ENCODE results near the gene CYBC1. TPM values are rescaled to one million over a fixed set of nuclear protein-coding genes. Genes with fewer than 3 reads are reported as not detected.

CYBC1 gene
- 62.8 and 69.7 TPM in 2 replicates for total RNA-seq (2014; rRNA removed; shearing (Covaris generic))

- Histone ChIP-seq H3K4me1 (peaks cover 6% of the 10 kb centered on the region), H3K4me3 (peak within 1 kb of the TSS; percentile 85), H3K9me3 (replicated peaks) (peaks cover 4% of the 10 kb centered on the region), H3K27me3 (no peaks in the 10 kb centered on the region), H3K36me3 (no peaks in the 10 kb centered on the region), H3K27ac (peak within 1 kb of the TSS; percentile 41; the same call in 1 of the 2 replicates)
- peak; percentile 97 to 98 for DNase-seq
Measured at GRCh38 chr17:82450357-82451106, at the start of gene CYBC1. CYBC1 (minus strand) TSS chr17:82450752; CDS start chr17:82449254, 1,498 bp downstream.

DNA sequence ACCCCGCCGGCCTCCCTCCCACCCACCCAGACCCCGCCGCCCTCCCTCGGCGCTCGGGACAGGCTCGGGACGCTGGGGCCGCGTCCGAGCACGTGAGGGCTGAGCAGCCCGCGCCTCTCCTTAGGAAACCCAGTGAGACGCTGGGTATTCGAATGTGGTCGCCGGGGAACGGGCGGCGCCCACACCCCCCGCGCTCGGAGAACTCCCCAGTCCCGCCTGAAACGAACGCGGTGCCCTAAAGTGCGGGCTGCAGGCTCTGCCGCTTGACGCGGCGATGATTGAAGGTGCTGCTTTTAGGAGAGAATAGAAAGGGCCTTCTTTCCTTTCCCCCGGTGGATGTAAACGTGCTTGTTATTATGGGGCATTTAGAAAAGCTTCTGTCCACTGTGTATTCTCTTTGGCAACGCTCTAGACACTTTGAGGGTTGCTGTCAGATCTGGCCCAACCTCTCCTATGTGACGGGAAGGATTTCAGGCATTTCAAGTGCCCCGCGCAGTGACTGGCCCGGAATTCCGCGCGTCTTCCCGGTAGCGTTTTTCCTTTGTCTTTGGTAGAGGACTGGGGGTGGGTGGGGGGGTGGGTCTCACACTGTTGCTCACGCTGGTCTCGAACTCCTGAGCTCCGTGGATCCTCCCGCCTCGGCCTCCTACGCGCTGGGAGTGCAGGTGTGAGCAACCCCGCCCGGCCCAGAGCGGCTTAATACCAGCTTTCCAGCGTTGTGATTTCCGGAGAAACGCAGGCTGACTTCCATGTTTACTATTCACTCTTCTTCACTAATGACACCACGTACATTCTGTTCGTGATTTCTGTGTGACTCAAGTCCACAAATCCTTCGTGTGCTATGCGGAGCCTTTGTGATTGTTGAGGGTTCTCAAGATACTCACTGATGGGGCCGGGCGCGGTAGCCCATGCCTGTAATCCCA, 47.2 kb upstream of the CYBC1 start:
- H3K27me3 ChIP-seq, result no peaks in the 10 kb centered on the region
- peaks cover 11% of the 10 kb centered on the region; the same call in 1 of the 2 replicates for H3K4me1 ChIP-seq
- H3K36me3 ChIP-seq, result no peaks in the 10 kb centered on the region
- H3K27ac ChIP-seq, result peak overlapping the region; percentile 57; the same call in 1 of the 2 replicates
- DNase-seq, result peak; percentile 77 to 79
- H3K9me3 ChIP-seq (replicated peaks), result no peaks in the 10 kb centered on the region
- H3K4me3 ChIP-seq, result peak overlapping the region; percentile 88

DNA sequence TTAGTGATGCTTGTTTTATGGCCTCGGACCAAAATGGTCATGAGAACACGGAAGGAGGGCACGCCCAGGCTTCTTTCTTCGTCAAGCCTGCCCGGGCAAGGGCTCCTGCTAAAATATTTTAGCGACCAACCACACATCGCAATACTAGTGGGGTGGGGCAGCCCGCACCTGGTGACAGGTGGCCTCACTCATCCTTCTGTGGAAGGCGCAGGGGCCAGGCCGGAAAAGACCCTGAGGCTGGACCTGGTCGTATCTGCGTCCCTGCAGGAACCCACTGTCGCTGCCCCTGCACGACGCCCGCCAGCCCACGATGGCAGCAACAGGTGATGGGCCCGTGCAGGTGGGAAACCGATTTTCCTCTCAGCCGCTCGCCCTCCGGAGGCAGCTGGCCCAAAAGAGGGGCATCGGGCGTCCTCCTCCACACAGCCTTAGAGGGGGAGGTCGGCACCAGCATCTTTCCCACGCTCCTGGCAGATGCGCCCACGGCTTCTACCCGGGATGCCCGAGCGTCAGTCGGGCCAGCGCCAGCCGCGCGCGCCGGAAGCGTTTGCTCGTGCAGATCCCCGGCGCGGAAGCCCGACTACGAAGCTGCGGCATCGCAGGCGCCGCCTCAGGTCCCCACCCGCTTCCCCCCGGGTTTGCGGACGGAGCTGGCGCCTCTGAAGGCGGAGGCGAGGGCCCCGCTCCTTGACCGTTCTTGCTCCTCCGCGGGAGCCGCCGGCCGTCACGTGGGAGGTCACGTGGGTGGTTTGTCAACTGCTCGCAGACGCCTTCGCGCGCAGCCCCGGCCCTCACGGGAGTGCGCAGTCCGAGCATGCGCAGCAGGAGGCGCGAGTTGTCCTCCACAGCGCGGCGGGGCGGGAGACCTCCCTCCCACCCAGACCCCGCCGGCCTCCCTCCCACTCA, 46.2 kb upstream of the CYBC1 start:
- Histone ChIP-seq H3K4me1 (peaks cover 11% of the 10 kb centered on the region; the same call in 1 of the 2 replicates), H3K36me3 (no peaks in the 10 kb centered on the region), H3K27ac (no peak overlapping the region), H3K9me3 (replicated peaks) (no peaks in the 10 kb centered on the region), H3K27me3 (no peaks in the 10 kb centered on the region), H3K4me3 (peak overlapping the region; percentile 88)
- DNase-seq, result peak; percentile 98 to 99

DNA sequence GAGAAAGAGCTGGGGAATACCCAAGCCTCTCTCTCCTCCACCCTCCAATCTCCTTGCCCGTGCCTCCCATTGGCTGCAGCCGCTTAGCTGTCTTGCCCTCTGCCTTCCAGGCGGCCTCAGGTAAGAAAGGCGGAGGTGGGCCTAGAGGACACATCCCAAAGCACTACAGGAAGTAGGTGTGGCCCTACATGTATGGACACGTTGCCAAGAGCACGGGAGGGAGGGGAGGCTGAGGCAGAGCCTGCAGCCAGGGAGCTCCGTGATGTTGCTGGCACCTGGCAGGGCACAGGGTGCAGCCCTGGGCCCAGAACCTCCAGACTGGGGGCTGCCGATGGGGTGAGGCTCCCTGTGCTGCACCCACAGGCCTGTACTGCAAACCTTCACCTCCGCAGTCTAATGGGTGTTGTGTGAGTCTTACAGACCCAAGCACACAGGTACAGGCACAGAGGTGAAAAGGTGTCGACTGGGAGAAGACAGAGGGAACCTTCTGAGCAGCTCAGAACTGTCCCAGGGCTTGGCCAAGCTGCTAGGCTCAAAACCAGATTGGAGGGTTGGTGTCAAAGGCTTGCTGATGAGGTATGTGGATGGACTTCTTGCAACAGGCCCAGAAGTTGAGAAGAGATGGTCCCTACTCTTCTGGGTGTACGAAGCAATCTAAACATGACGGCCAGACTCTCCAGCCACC, 45.4 kb upstream of the CYBC1 start:
- Histone ChIP-seq H3K27ac (no peak overlapping the region), H3K36me3 (no peaks in the 10 kb centered on the region), H3K9me3 (replicated peaks) (no peaks in the 10 kb centered on the region), H3K4me1 (peaks cover 11% of the 10 kb centered on the region; the same call in 1 of the 2 replicates), H3K27me3 (no peaks in the 10 kb centered on the region), H3K4me3 (no peak overlapping the region)
- no peak for DNase-seq

GRCh38 chr17:82494236-82495055, 43.9 kb upstream of the CYBC1 start:
- H3K27ac ChIP-seq, result no peak overlapping the region

DNA sequence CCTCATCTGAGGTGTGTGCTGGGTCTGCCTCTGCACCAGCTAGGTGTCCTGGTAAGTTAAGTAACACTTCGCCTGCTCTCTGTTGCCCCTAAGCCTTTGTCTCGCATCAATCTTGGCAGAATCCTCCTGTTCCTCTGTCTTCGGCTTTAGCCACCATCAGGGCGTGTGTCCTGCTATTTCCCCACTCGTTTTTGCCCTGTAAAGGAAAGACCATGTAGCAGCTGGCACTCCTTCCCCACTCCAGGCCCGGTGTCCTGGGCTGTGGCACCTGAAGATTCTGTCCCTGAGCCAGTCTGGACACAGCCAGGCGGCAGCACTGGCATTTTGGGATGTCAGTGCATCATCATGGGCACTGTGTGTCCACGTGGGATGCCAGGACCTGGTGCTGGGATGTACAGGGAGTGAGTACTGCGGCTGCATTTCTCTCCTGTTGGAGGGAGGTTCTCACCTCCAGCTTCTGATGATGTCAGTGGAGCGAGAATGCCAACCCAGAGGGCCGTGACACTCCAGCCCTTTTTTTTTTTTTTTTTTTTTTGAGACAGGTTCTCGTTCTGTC, 42.8 kb upstream of the CYBC1 start:
- Histone ChIP-seq H3K4me1 (peaks cover 14% of the 10 kb centered on the region), H3K9me3 (replicated peaks) (no peaks in the 10 kb centered on the region), H3K36me3 (no peaks in the 10 kb centered on the region), H3K27me3 (no peaks in the 10 kb centered on the region), H3K4me3 (no peak overlapping the region), H3K27ac (no peak overlapping the region)
- no peak for DNase-seq

More at GRCh38 chr17:82494236-82495055, 43.9 kb upstream of the CYBC1 start:
- no peak overlapping the region for H3K4me3 ChIP-seq
- no peaks in the 10 kb centered on the region for H3K27me3 ChIP-seq
- DNase-seq, result peak; percentile 98 to 99
- H3K9me3 ChIP-seq (replicated peaks), result no peaks in the 10 kb centered on the region
- H3K4me1 ChIP-seq, result peaks cover 19% of the 10 kb centered on the region
- no peaks in the 10 kb centered on the region for H3K36me3 ChIP-seq

DNA sequence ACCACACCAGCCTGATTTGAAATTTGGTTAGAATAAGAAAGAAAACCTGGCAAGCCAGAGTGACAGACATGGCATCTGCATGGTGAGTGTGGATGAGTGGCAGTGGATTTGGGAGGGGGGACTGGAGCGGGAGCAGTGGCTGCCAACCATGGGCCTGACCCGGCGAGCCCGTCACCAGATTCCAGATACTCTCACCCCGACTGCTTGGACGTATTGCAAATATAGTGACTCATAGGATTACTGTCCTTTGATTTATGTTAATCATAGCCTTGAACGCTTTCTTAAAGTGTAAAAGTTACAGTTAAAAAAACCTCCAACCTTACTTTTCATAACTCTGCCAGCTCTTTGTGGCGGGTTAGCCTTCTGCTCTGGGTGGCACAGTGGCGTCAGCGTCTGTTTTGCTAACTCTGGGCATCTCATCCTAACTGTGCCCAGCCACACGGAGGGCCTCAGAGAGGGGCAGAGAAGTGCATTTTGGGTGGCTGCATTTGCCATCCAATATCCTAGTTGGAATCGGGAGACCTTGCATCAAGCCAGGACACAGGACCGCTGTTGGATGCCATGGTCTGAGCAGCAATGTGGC, 42.2 kb upstream of the CYBC1 start:
- DNase-seq, result no peak
- no peak overlapping the region for H3K27ac ChIP-seq
- no peak overlapping the region for H3K4me3 ChIP-seq
- no peaks in the 10 kb centered on the region for H3K9me3 ChIP-seq (replicated peaks)
- H3K27me3 ChIP-seq, result no peaks in the 10 kb centered on the region
- H3K36me3 ChIP-seq, result 0 out of 2 replicates have a peak, but pooled peaks cover 3% of the 10 kb centered on the region
- H3K4me1 ChIP-seq, result peaks cover 12% of the 10 kb centered on the region

DNA sequence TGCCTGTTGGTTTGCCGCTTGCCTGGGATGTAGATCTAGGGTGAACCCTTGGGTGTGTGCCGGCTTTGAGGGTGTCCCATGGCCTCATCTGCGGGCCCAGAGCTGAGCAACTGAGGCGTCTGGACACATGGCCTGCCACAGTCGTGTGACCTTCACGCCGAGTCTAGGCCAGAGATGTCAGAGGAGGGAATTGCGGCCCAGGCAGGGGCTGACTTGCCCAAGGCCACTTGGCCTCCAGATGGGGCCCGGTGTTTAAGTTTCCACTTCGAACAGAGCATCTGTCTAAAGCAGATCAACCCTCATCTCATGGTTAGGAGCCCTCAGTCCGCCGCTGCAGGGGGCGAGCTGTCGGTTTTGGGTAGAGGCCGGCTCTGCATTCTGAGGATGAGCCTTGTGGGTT, 41.0 kb upstream of the CYBC1 start:
- H3K4me3 ChIP-seq, result no peak overlapping the region
- H3K27me3 ChIP-seq, result no peaks in the 10 kb centered on the region
- H3K27ac ChIP-seq, result no peak overlapping the region
- H3K36me3 ChIP-seq, result peaks cover 11% of the 10 kb centered on the region; the same call in 1 of the 2 replicates
- H3K4me1 ChIP-seq, result peaks cover 10% of the 10 kb centered on the region
- H3K9me3 ChIP-seq (replicated peaks), result no peaks in the 10 kb centered on the region
- no peak for DNase-seq

GRCh38 chr17:82491196-82491530, 40.6 kb upstream of the CYBC1 start:
- no peaks in the 10 kb centered on the region for H3K9me3 ChIP-seq (replicated peaks)
- no peaks in the 10 kb centered on the region for H3K27me3 ChIP-seq
- H3K36me3 ChIP-seq, result peaks cover 12% of the 10 kb centered on the region; the same call in 1 of the 2 replicates
- no peak overlapping the region for H3K4me3 ChIP-seq
- H3K27ac ChIP-seq, result no peak overlapping the region
- peaks cover 9% of the 10 kb centered on the region for H3K4me1 ChIP-seq
- no peak for DNase-seq

- Histone ChIP-seq H3K36me3 (peaks cover 12% of the 10 kb centered on the region; the same call in 1 of the 2 replicates), H3K27me3 (no peaks in the 10 kb centered on the region), H3K27ac (no peak overlapping the region), H3K4me1 (peaks cover 9% of the 10 kb centered on the region), H3K4me3 (no peak overlapping the region), H3K9me3 (replicated peaks) (no peaks in the 10 kb centered on the region)
- peak in 1 of 2 experiments; percentile 47 for DNase-seq
Measured at GRCh38 chr17:82490512-82491195, 40.1 kb upstream of the CYBC1 start.

GRCh38 chr17:82489851-82490511, 39.4 kb upstream of the CYBC1 start:
- Histone ChIP-seq H3K9me3 (replicated peaks) (no peaks in the 10 kb centered on the region), H3K4me1 (peaks cover 9% of the 10 kb centered on the region), H3K27me3 (no peaks in the 10 kb centered on the region), H3K36me3 (peaks cover 17% of the 10 kb centered on the region; the same call in 1 of the 2 replicates), H3K27ac (no peak overlapping the region), H3K4me3 (no peak overlapping the region)
- peak; percentile 60 to 77 for DNase-seq

GRCh38 chr17:82489117-82489516, 38.6 kb upstream of the CYBC1 start:
- Histone ChIP-seq H3K4me3 (no peak overlapping the region), H3K9me3 (replicated peaks) (no peaks in the 10 kb centered on the region), H3K4me1 (peaks cover 9% of the 10 kb centered on the region), H3K27ac (no peak overlapping the region), H3K36me3 (peaks cover 26% of the 10 kb centered on the region; the same call in 1 of the 2 replicates), H3K27me3 (no peaks in the 10 kb centered on the region)
- no peak for DNase-seq
